Activated naive CD4-positive, alpha-beta T cell treated with anti-CD3 and anti-CD28 coated beads for 36 hours (primary cell): ENCODE data around the gene ARAP3. TPM values are rescaled to one million over a fixed set of nuclear protein-coding genes. Genes with fewer than 3 reads are reported as not detected.

Experiments used
- CTCF ChIA-PET: fragments of 350-600 bp; sonication (Branson Sonifier 250); formaldehyde crosslinking; loops from one replicate; lab custom pipeline; 2021; ENCODE audit warnings: antibody characterized with exemption; lab: Charles Lee
- DNase-seq: peaks from one replicate; pipeline ENCODE4 v3.0.0-alpha.2; 2020
- H3K27ac Mint-ChIP-seq: one replicate; pipeline ENCODE4 v1.8.0; 2021; ENCODE audit warnings: mild to moderate bottlenecking, mixed read lengths
- H3K27me3 Mint-ChIP-seq: one replicate; pipeline ENCODE4 v1.8.0; 2021; ENCODE audit warnings: low read depth, mixed read lengths
- H3K36me3 Mint-ChIP-seq: one replicate; pipeline ENCODE4 v1.8.0; 2021; ENCODE audit warnings: low read depth, mixed read lengths
- H3K4me1 Mint-ChIP-seq: one replicate; pipeline ENCODE4 v1.8.0; 2021; ENCODE audit warnings: low read depth, mixed read lengths
- H3K4me3 Mint-ChIP-seq: one replicate; pipeline ENCODE4 v1.8.0; 2021; ENCODE audit warnings: mild to moderate bottlenecking, moderate library complexity, mixed read lengths
- H3K9me3 Mint-ChIP-seq: one replicate; pipeline ENCODE4 v1.8.0; 2021; ENCODE audit warnings: mixed read lengths
- intact Hi-C: fragments of 100-400 bp; cut with micrococcal nuclease; formaldehyde crosslinking; loops from one replicate; pipeline ENCODE4 v1.15.1; 2023
- total RNA-seq, 2 experiments: library from RNA; stranded (reverse); gene quantifications; one replicate each; pipeline ENCODE4 v1.2.3, GENCODE V29; 2021

The ARAP3 gene
- total RNA-seq, 2 experiments from 2014 or later: 1.2 to 2.2 TPM

GRCh38 chr5:141609044-141609443 lies 73.0 kb downstream of the ARAP3 start:
- H3K36me3 Mint-ChIP-seq: peaks cover 16% of the 10 kb centered on the region
- H3K27ac Mint-ChIP-seq: no peak overlapping the region
- no peaks in the 10 kb centered on the region for H3K27me3 Mint-ChIP-seq
- no peak for DNase-seq
- H3K4me3 Mint-ChIP-seq: no peak overlapping the region
- CTCF ChIA-PET: interaction anchor here (0.6 to 10.6 kb wide), 4 partner anchors 9 to 58 kb away, joined by 5 to 82 read pairs (median 29); partner anchors contain the start of gene DIAPH1
- intact Hi-C loops: loop anchor here (5.0 to 10.0 kb wide), 2 partner anchors 408 to 486 kb away; no protein-coding TSS in a partner anchor
- H3K9me3 Mint-ChIP-seq: no peaks in the 10 kb centered on the region
- H3K4me1 Mint-ChIP-seq: peaks cover 85% of the 10 kb centered on the region

DNA sequence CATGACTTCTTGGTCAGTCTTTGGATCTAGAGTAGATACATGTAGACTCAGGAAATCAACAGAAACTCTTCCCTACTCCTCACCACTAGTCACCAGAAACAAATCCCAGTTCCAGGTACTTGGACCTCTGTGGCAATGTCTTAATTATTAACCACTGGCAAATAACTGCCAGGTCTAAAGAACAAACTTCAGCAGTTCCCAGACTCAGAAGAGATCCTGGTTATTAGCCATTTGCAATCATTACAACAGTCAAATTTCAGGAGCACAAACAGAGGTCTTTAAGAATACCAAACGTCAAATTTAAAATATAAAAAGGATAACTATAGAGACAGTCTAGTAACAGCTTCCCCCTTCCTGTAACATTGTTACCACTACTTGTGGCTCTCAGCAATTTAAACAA lies 73.5 kb downstream of the ARAP3 start:
- intact Hi-C loops: loop anchor here (5.0 to 10.0 kb wide), 2 partner anchors 409 to 486 kb away; no protein-coding TSS in a partner anchor
- H3K27ac Mint-ChIP-seq: peak overlapping the region; percentile 83
- no peaks in the 10 kb centered on the region for H3K9me3 Mint-ChIP-seq
- DNase-seq: no peak
- no peaks in the 10 kb centered on the region for H3K27me3 Mint-ChIP-seq
- CTCF ChIA-PET: interaction anchor here (0.6 to 10.6 kb wide), 7 partner anchors 10 to 65 kb away, joined by 3 to 82 read pairs (median 5); partner anchors contain the start of gene DIAPH1
- no peak overlapping the region for H3K4me3 Mint-ChIP-seq
- H3K36me3 Mint-ChIP-seq: peaks cover 16% of the 10 kb centered on the region
- peaks cover 86% of the 10 kb centered on the region for H3K4me1 Mint-ChIP-seq

- no peaks in the 10 kb centered on the region for H3K9me3 Mint-ChIP-seq
- intact Hi-C loops: loop anchor here (5.0 to 10.0 kb wide), 2 partner anchors 409 to 487 kb away; no protein-coding TSS in a partner anchor
- peak overlapping the region; percentile 83 for H3K27ac Mint-ChIP-seq
- CTCF ChIA-PET: interaction anchor here (0.6 to 10.6 kb wide), 7 partner anchors 10 to 66 kb away, joined by 3 to 82 read pairs (median 4); partner anchors contain the start of gene DIAPH1
- no peaks in the 10 kb centered on the region for H3K27me3 Mint-ChIP-seq
- peaks cover 85% of the 10 kb centered on the region for H3K4me1 Mint-ChIP-seq
- no peak overlapping the region for H3K4me3 Mint-ChIP-seq
- H3K36me3 Mint-ChIP-seq: peaks cover 16% of the 10 kb centered on the region
- DNase-seq: no peak
Observed at GRCh38 chr5:141608046-141608445, 74.0 kb downstream of the ARAP3 start.

DNA sequence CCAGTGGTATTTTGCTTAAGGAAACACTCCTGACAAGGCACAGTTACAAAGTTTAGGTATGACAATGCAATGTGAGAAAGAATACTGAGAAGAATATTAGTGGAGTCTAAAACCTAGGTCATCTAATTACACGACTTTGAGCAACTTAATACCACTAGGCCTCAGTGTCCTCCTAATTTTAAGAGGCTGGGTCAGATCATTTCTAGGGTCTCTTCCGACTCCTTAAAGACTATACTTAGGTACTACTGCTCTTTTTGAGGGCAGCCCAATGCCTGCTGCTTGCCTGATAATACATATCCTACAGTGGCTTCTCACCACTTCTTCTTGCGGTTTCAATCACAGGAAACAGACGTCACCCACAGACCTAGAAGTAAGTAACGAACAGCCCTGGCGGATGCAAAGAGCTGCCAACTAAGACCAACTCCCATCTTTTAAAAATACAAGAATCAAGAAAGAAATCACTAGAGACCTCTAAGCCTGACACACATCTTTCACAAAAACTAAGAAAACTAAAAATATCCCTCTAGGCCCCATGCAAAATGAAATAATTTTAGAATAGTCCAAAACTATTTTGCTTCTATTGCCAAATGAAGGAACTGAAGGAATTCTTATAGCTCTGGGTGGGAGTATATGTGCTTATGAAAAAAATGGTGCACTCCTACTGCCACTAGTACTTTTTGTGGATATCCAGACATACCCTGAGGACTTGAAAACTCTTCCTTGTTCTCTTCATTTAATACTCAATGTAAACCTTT lies 76.3 kb downstream of the ARAP3 start:
- peaks cover 87% of the 10 kb centered on the region for H3K4me1 Mint-ChIP-seq
- no peaks in the 10 kb centered on the region for H3K27me3 Mint-ChIP-seq

GRCh38 chr5:141603923-141604717 lies 77.9 kb downstream of the ARAP3 start:
- DNase-seq: peak; percentile 57
- intact Hi-C loops: loop anchor here (10.0 kb wide), 1 partner anchor 491 kb away; no protein-coding TSS in a partner anchor
- peaks cover 3% of the 10 kb centered on the region for H3K36me3 Mint-ChIP-seq
- H3K9me3 Mint-ChIP-seq: no peaks in the 10 kb centered on the region
- H3K27me3 Mint-ChIP-seq: no peaks in the 10 kb centered on the region
- H3K4me1 Mint-ChIP-seq: peaks cover 90% of the 10 kb centered on the region
- CTCF ChIA-PET: interaction anchor here (0.7 to 10.6 kb wide), 6 partner anchors 11 to 191 kb away, joined by 3 to 82 read pairs (median 4); partner anchors contain the start of genes DIAPH1 and PCDHGA10
- peak overlapping the region; percentile 48 for H3K4me3 Mint-ChIP-seq
- peak overlapping the region; percentile 89 for H3K27ac Mint-ChIP-seq

More for the DNA sequence above, 76.3 kb downstream of the ARAP3 start:
- Mint-ChIP-seq H3K4me3 (peak overlapping the region; percentile 32), H3K9me3 (no peaks in the 10 kb centered on the region), H3K36me3 (peaks cover 8% of the 10 kb centered on the region), H3K27ac (peak overlapping the region; percentile 90)
- peak; percentile 83 for DNase-seq
- CTCF ChIA-PET: interaction anchor here (0.6 to 10.6 kb wide), 5 partner anchors 9 to 32 kb away, joined by 3 to 82 read pairs (median 3); partner anchors contain the start of gene DIAPH1
- intact Hi-C loops: loop anchor here (1.0 to 10.0 kb wide), 6 partner anchors 8 to 489 kb away; partner anchors contain the start of gene TAF7

Other genes with a start within 250 kb of the ARAP3 start
- gene PCDHGC3, start 206.3 kb downstream of the ARAP3 start, total RNA-seq: under 1 TPM; 0.12 to 0.17 TPM
- not detected for gene PCDHGC4, start 197.2 kb downstream of the ARAP3 start, total RNA-seq
- gene PCDHGC5, start 193.1 kb downstream of the ARAP3 start, total RNA-seq: not detected
- 100 to 1,000 TPM; 165 to 169 TPM for gene DIAPH1, start 63.2 kb downstream of the ARAP3 start, total RNA-seq
- gene HDAC3, start 45.4 kb downstream of the ARAP3 start, total RNA-seq: 10 to 100 TPM; 52.1 to 55.6 TPM
- gene RELL2, start 45.2 kb downstream of the ARAP3 start, total RNA-seq: 10 to 100 TPM; 20.9 to 21.1 TPM
- 10 to 100 TPM; 28.9 to 29.6 TPM for gene FCHSD1, start 30.8 kb downstream of the ARAP3 start, total RNA-seq
- not detected for gene PCDH1, start 196.2 kb upstream of the ARAP3 start, total RNA-seq
- 10 to 100 TPM; 48.0 to 50.6 TPM for gene DELE1, start 241.6 kb upstream of the ARAP3 start, total RNA-seq